GM06990 (cell line): ENCODE data around the gene GRK6.

ENCODE experiments used
- DNase-seq: peaks from one replicate; pipeline ENCODE4 v3.0.0-alpha.2; 2011; ENCODE audit not compliant: insufficient read length; ENCODE audit errors: extremely low read depth
- H3K27me3 ChIP-seq: replicated peaks from 2 replicates; pipeline ENCODE4 v1.6.0; 2011; ENCODE audit warnings: low read length; ENCODE audit not compliant: control insufficient read depth, insufficient read depth
- H3K36me3 ChIP-seq: 2 replicates; pipeline ENCODE4 v1.5.1; 2011; ENCODE audit warnings: low read length; ENCODE audit not compliant: control insufficient read depth, insufficient read depth
- H3K4me3 ChIP-seq: replicated peaks from 2 replicates; pipeline ENCODE4 v1.5.1; 2011; ENCODE audit warnings: low read depth, mild to moderate bottlenecking, control low read depth, low read length
- TF ChIP-seq, protein P1 (sequence below): IDR thresholded peaks from 2 replicates; pipeline ENCODE4 v1.5.1; 2011; ENCODE audit warnings: low read length, control low read depth, mild to moderate bottlenecking, inconsistent platforms; ENCODE audit not compliant: insufficient read depth, poor library complexity, severe bottlenecking

The GRK6 gene

DNA sequence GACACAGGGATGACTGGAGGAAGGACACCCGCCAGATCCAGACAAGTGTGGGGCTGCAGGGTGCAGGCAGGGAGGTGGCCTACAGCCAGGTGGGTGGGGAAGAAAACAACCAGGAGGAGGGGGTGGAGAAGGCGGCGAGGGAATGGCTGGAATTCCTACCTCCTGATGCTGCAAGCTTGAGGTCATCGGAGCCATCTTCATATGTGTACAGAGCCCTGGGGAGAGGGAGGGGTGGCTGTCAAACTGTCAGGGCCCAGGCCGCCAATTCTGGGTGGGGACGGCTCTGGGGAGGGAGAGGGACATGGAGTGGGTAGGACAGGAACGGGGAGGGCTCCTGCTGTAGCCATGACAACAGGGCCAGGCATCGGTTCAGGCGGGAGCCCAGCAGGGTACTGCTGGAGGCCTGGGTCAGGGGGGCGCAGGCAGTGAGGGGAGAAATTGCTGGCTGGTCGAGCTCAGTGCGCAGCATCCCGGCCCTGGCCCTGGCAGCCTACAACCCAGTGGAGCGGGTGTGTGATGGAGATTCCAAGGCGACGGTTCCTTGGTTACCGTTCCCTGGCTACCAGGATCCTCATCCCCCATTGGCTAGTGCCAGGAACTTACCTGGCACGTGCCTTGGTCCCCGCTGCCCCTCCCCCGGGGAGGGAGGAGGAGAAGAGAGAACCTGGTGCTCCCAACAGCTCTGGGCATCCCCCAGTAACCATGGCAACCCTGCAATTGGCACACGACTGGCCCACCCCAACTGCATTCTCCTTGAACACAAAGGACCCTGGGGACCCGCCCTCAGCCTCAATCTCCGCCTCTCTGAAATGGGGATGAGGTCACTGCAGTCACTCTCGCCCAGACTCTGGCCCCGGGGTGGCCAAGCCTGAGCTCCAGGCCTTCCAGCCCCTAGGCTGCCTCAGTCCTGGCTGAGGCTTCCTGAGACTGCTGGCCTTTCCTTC lies 42.5 kb downstream of the GRK6 start:
- no peaks in the 10 kb centered on the region; the same call in none of the 2 replicates for H3K27me3 ChIP-seq
- H3K36me3 ChIP-seq: no peaks in the 10 kb centered on the region
- no peak overlapping the region for H3K4me3 ChIP-seq
- DNase-seq: no peak
- TF ChIP-seq, protein P1, sequence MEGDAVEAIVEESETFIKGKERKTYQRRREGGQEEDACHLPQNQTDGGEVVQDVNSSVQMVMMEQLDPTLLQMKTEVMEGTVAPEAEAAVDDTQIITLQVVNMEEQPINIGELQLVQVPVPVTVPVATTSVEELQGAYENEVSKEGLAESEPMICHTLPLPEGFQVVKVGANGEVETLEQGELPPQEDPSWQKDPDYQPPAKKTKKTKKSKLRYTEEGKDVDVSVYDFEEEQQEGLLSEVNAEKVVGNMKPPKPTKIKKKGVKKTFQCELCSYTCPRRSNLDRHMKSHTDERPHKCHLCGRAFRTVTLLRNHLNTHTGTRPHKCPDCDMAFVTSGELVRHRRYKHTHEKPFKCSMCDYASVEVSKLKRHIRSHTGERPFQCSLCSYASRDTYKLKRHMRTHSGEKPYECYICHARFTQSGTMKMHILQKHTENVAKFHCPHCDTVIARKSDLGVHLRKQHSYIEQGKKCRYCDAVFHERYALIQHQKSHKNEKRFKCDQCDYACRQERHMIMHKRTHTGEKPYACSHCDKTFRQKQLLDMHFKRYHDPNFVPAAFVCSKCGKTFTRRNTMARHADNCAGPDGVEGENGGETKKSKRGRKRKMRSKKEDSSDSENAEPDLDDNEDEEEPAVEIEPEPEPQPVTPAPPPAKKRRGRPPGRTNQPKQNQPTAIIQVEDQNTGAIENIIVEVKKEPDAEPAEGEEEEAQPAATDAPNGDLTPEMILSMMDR: no peak

DNA sequence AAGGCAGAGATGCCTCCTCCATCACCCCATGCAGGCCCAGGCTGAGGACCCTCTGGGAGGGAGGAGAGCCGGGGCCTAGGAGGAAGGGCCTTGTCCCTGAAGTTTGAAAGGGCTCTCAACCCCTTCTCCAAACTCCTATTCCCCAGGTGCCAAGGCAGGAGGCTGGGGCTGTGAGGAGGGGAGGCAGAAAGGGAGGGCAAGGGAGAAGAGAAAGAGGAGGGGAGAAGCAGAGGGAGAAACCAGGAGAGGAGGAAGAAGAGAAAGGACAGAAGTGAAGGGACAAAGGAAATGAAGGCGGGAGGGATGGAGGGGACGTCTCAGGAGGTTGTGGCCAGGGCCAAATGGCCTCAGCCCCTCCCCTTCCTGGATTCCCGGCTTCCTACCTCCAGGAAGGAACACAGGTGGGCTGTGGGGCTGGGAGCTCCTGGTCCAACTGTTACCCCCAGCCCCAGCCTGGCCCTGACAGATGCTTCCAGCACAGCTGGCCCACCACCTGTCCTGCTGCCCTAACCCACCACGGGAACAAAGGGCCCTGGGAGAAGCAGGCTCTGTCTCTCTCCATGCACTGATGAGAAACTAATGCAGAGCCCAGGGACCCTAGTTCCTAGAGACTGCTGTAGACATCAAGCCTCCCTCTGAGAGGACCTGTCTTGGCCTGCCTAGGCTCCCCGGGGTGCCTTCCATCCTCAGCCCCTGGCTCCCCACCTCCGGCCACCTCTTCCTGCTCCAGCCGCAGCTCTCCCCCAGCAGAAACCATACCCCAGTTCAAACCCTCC lies 43.5 kb downstream of the GRK6 start:
- Histone ChIP-seq H3K36me3 (no peaks in the 10 kb centered on the region), H3K4me3 (no peak overlapping the region), H3K27me3 (no peaks in the 10 kb centered on the region; the same call in none of the 2 replicates)
- TF ChIP-seq, protein P1: no peak
- DNase-seq: no peak

DNA sequence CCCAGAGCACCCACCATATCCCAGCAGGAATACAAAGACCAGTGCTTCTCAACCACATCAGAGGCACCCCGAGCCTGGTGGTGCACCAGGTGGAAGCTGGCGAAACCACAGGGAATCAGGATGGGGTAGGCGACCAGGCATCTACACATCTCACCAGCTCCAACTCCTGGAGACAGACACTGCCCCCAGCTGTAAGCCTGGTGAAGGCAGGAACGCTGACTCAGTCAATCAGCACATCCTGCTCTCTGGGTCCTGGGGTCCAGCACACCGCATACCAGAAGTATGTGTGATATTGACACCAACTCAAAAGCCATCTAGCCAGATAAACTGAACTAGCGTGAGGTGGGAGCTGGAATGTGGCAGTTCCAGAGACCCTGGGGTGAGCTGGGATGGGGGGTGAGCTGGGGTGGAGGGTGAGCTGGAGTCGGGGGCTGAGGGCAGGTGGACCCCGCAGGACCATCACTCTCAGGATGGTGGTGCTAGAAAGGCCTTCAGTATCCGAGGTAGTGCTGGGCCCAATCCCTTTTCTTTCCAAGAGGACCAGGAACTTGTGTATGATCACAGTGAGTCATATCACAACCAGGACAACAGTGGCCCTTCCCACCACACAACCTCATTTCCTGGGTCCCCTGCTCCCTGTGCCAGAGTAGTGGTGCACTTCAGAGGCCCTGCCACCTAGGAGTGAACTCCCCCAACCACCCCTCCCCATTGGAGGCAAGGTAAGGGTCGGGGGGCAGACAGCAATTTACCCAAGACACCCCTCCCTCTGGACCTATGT lies 44.5 kb downstream of the GRK6 start:
- Histone ChIP-seq H3K4me3 (no peak overlapping the region), H3K27me3 (no peaks in the 10 kb centered on the region; the same call in none of the 2 replicates), H3K36me3 (no peaks in the 10 kb centered on the region)
- no peak for DNase-seq
- TF ChIP-seq, protein P1: no peak

DNA sequence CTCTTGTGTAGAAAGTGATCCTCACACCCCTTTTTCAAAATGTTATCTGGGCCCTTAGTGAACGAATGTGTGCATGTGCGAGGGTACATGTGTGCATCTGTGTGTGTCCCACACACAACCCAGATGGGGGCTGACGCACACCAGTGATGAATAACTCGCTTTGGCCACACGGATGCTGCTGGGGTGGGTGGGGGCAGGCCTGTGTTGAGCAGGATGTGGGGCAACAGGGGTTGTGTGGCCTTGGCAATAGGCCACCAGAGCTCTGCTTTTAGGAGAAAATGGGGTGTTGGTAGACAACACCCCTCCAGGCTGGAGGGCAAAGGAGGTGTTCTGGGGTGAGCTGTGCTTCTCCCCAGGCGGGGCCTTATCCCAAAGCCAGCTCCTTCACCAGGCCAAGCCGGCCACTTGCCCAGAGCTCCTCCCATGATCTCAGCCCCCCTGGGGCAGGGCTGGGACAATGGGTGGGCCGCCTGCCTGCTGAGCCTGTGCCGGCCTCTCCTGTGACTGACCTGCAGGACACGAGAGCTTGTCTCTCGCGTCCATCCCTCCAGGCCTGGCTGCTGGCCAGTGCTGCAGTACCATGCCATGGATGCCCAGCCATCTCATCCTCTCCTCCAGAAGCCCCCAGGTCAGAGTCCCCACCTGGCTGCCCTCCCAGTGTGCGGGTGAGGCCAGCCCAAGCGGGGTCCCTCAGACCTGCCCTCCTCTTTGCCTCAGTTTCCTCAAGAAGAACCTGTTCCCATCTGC lies 45.3 kb downstream of the GRK6 start:
- Histone ChIP-seq H3K36me3 (no peaks in the 10 kb centered on the region), H3K27me3 (no peaks in the 10 kb centered on the region; the same call in none of the 2 replicates), H3K4me3 (peak overlapping the region; percentile 62)
- TF ChIP-seq, protein P1: no peak
- DNase-seq: no peak
